NCI-H128 (cell line): Measurements from ENCODE around the gene MAP3K6.
"Not testable (repeated sequence)": the region's sequence is repeated elsewhere in the genome, so short reads cannot be mapped to it uniquely, and the experiment has no call there.

Source experiments
- DNase-seq: peaks from one replicate; lab custom pipeline; 2025; ENCODE audit not compliant: unreplicated experiment; lab: John Stamatoyannopoulos, UW

MAP3K6 gene

DNA sequence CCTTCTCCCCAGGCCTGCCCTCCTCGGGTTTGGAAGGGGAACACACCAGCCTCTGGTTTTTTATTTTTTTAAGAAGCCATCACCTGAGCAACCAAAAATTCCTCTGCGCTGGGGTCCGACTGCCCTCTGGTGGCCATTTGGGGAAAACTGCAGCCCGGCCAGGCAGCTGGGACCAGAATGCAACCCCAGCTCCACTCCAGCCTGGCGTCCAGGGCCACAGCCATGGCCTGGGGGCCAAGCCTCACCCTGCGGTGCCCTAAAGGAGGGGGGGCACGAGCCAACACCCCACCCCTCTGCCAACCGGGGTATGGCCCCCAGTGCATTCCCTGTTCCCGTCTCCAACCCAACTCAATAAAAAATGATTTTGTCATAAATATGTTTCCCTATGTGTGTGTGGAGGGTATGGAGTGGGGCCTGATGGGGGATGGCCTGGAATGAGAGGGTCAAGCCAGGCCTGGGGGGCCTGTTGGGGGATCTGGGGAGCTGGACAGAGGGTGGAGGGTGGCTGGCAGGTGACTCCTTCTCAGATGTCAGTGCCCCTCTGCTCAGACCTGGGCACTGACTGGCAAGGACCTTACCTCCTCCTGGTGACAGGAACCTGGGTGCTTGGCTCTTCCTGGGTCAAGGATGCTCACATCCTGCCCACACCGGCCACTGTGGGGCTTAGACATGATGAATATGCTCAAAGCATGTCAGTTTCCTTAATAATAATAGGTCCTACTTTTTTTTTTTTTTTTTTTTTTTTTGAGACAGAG, 28.9 kb upstream of the MAP3K6 start:
- DNase-seq, result peak; percentile 67

- no peak for DNase-seq
Measured at GRCh38 chr1:27394925-27395324, 28.2 kb upstream of the MAP3K6 start.

DNA sequence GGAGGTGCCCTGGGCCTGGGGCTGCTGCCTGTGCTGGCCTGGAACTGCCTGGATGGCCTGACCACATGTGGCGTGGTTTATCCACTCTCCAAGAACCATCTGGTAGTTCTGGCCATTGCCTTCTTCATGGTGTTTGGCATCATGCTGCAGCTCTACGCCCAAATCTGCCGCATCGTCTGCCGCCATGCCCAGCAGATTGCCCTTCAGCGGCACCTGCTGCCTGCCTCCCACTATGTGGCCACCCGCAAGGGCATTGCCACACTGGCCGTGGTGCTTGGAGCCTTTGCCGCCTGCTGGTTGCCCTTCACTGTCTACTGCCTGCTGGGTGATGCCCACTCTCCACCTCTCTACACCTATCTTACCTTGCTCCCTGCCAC, 27.5 kb upstream of the MAP3K6 start:
- no peak for DNase-seq

DNA sequence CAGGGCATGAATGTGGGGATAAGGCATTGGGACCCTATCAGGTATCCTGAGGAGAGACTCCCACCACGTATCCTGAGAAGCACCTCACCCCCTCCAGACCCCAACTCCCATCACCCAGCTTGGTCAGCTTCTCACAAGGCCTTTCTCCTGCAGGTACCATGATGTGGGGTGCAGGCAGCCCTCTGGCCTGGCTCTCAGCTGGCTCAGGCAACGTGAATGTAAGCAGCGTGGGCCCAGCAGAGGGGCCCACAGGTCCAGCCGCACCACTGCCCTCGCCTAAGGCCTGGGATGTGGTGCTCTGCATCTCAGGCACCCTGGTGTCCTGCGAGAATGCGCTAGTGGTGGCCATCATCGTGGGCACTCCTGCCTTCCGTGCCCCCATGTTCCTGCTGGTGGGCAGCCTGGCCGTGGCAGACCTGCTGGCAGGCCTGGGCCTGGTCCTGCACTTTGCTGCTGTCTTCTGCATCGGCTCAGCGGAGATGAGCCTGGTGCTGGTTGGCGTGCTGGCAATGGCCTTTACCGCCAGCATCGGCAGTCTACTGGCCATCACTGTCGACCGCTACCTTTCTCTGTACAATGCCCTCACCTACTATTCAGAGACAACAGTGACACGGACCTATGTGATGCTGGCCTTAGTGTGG, 27.0 kb upstream of the MAP3K6 start:
- no peak for DNase-seq

DNA sequence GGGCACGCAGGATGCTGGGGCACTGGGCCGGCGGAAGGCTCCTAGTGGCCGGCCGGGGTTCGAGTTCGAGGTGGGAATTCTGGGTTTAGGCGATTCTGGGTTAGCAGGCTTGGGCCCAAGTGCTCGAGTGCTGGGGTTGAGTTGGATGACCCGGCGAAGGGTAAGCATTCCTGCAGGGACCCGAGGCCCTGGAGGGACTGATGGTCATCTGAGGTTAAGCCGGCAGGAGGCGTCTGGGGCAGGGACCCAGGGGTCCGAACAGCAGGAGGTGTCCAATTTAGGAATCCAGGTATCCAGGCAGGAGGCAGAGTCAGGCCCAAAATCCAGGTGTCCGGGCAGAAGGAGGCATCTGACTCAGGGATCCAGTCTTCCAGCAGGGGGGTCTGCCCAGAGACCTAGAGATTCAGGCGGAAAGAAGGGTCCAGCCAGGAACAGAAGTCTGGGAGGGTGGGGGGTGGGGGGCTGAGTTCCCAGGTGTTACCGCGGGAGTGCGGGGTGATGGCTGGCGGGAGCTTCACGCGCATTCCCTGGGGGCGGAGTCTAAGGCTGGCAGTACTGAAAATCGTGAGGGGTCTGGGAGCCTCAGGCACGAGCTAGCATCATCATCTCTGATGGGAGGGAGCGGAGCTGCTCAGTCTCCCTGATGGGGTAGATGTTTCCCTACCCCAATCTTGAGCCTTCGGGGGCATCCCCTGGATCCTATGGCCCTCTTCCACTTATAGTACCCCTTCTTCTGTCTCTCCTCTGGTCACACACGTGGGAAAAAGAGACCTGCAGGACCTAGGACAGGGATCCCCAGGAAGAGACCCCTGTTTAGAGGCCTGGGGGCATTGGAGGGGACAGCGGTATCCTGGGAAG, 26.2 kb upstream of the MAP3K6 start:
- no peak for DNase-seq

DNA sequence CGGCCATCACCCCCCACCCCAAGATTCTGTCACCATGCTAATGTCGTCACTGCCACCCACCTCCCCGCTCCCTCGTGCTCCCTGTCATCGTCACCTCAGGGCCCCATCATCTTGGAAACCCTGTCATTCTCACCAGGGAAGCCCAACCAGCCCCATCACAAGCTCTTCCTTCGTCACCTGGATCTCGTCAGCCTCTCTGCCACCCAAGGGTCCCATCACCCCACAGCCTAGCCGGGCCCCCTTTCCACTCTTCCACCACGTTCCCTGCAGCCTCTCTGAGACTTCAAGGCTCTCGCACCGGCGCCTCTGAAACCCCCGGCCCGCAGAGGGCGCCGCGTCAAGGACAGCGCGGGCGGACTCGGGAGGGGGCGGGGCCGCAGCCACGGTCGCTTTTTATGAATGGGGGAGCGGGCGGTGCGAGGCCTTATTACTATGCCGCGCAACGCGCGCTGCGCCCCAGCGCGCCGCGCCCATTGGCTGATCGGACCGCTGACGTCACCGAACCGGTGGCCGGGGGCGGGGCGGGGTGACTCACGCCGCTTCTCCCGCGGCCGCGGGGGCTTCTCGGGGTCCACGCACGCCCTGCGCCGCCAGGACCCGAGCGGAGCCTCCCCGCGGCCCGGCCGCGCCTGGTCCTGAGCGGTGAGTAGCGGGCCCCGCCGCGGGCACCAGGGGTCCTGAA, 25.5 kb upstream of the MAP3K6 start, which contains the start of gene GPR3:
TSS of gene GPR3 (plus strand) at position 527 of the 682 bp plus-strand sequence. CDS start 1,177 bp downstream, outside the sequence.
- DNase-seq, result peak; percentile 85

DNA sequence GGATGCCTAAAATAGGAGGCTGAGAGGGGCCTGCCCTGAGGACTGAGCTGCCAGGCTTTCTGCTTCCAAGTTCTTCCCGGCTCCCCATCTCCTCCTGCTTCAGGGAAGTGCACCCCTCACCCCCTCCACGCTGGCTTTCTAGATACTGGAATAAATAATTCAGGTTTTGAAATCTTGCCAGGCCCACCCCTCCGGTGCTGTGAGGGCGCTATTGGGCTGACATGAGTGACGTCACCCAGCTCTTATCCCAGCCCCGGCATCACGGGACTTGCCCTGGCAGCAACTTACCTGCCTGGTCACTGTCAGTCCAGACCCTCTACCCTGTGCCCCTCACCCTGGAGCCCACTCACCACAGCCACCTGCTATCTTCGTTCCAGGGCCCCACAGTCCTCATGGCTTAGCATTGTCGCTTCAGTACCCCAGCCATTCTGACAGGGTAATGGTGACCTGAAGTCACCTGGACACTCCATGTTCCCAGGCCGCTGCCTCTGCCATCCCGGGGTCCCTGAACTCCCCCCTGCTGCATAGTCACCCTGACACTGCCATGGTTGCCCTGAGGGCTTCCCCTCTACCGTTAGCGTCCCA, 24.8 kb upstream of the MAP3K6 start:
- peak; percentile 9 for DNase-seq

DNA sequence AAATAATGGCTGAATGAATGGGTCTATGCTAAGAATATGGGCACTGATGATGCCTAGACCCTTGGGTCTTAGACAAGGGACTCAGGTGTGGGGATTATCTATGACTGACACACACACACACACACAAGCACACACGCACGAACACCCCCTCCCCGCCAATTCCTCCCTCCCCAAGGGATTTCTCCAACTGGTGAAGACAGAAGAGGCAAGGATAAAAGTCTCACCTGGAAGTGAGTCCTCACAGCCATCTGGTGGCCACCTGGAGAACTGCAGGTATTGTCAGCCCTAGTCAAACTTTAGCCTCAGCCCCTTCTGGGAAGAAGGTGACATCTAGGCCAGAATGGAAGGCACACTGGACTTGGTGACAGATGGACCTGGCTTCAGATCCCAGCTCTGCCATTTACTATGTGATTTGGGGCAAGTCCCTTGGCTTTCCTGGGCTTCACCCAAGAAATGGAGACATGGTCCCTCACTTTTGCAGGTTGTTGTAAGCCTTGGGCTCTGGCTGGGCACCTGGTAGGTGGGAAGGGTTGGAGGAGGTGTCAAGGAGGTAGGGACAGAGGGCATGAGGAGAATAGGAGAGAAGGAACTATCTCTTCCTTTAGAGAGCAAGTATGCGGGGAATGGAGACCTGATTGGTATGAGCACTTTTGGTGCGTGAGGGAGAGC, 21.7 kb upstream of the MAP3K6 start:
- DNase-seq, result peak; percentile 56

- not testable (repeated sequence) for DNase-seq
Measured at GRCh38 chr1:27384797-27385196, 18.0 kb upstream of the MAP3K6 start.

- no peak for DNase-seq
Measured at GRCh38 chr1:27383661-27384060, 16.9 kb upstream of the MAP3K6 start.

GRCh38 chr1:27383039-27383605, 16.4 kb upstream of the MAP3K6 start, which contains the start of gene CD164L2:
Gene CD164L2 (minus strand): TSS chr1:27383333. CDS start chr1:27383239, 94 bp downstream.
- DNase-seq, result peak; percentile 12

- DNase-seq, result no peak
Measured at GRCh38 chr1:27381969-27382762, 15.4 kb upstream of the MAP3K6 start.

- no peak for DNase-seq
Measured at GRCh38 chr1:27380766-27381733, 14.3 kb upstream of the MAP3K6 start.

DNA sequence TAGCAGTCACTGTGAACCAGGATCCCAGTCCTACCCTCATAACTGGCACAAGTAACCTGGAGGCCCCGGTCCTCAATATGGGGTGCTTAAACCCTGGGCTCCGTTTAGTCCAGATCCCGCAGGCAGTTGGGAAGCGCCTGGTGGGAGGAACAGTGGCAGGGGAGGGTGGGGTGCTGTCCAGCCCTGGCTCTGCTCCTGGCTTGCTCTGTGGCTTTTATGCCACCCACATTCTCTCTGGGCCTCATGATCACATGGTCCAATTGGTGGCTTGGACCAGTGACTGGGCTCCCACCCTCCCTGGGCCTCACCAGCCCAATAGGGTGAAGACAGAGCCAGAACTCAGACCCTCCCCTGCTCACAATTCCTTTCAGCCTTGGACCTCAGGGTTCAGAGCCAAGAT, 13.5 kb upstream of the MAP3K6 start:
- no peak for DNase-seq

GRCh38 chr1:27379564-27380122, 12.9 kb upstream of the MAP3K6 start:
- DNase-seq, result no peak

DNA sequence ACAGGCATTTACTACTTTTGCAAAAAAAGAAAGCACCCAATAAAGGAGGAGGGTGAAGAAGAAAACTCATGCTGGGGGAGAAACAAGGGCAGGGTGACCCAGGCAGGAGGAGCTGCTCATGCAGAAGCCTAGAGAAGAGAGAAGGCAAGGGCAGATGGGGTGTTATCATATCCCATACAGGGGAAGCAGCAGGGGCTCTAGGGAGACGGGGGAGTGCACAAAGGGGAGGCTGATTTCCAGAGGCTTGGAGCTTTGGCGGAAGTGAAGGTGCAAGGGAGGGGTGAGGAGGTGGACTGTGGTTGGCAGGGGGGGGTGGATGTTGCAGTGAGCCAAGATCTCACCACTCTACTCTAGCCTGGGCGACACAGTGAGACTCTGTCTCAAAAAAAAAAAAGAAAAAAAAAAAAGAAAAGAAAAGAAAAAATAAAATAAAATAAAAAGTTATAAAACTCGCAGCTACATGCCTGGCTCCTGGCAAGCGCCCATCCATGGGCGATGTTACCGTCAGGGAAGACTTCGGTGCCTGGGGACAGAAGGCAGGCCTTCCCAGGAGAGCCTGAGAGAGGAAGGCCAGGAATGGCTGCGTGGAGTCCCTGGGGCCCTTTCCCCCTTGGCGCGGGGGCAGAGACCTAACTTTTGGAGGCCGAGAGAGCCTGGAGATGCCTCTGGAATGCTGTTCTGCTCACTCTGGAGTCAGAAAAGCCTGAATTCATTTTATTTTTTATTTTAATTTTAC, 11.2 kb upstream of the MAP3K6 start:
- DNase-seq, result no peak
